Measurements from ENCODE around the gene GRIN3B.

GRCh38 chr19:977058-977464 lies 23.2 kb upstream of the GRIN3B start:
- no peak for TF ChIP-seq CTCF (IDR thresholded peaks at IDR 0.05 in 4 of 5, conservative IDR thresholded peaks at IDR 0.05 in 1 of 5)
- TF ChIP-seq POLR2A (IDR thresholded peaks at IDR 0.05) = no peak
